T47D (cell line): Measurements from ENCODE around the gene MS4A10.
"Not testable (repeated sequence)": the region's sequence is repeated elsewhere in the genome, so short reads cannot be mapped to it uniquely, and the experiment has no call there.

Experiments
- DNase-seq, 2 experiments: peaks; one replicate each; pipeline versions ENCODE4 v3.0.0 to v3.0.0-alpha.2; 2011 to 2012; ENCODE audit warnings: low read depth in 1 of 2, low spot score in 1 of 2
- JUND ChIP-seq: IDR thresholded peaks from 2 replicates; pipeline ENCODE4 v1.6.1; 2012; ENCODE audit warnings: low read depth
- in situ Hi-C: cut with HindIII; loops from 2 replicates; pipeline ENCODE4 v1.10.0; 2016; ENCODE audit warnings: low sequenced_read_pairs, low pct_unique_long_range_greater_than_20kb

Gene MS4A10

GRCh38 chr11:60809691-60810090 lies 24.6 kb downstream of the MS4A10 start:
- no peak for TF ChIP-seq JUND
- in situ Hi-C loops, result no loop called here
- DNase-seq, result no peak

- no peak for TF ChIP-seq JUND
- DNase-seq, result no peak
- in situ Hi-C loops, result no loop called here
Measured at GRCh38 chr11:60810151-60810550, 25.0 kb downstream of the MS4A10 start.

- in situ Hi-C loops, result no loop called here
- DNase-seq, result no peak
- no peak for TF ChIP-seq JUND
Measured at GRCh38 chr11:60810569-60810968, 25.4 kb downstream of the MS4A10 start.

- in situ Hi-C loops, result no loop called here
- no peak for TF ChIP-seq JUND
- DNase-seq, result no peak
Measured at GRCh38 chr11:60813324-60813723, 28.2 kb downstream of the MS4A10 start.

GRCh38 chr11:60814112-60814511 lies 29.0 kb downstream of the MS4A10 start:
- TF ChIP-seq JUND, result no peak
- DNase-seq, result no peak
- in situ Hi-C loops, result no loop called here

DNA sequence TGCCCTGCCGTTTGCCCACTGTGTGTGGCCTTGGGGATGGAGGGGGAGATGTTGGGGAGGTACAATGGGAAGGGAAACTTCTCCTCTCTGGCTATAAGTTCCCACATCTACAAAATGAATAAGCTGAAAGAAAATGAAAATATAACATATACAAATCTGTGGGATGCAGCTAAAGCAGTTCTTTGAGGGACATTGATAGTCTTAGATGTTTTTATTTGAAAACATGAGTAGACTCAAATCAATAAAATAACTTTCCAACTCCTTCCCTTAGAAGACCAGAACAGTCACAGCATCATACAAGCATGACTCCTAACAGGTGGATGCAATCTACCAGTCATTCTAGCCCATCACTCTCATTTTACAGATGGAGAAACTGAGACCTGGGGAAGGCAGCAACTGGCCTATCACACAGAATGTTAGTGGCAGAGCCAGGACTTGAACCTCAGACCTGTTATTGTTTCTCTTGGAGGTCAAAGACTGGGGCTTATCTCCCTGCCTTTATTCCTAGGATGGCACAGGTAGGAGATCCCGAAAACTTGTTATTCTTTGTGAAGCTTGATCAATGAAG lies 31.5 kb downstream of the MS4A10 start:
- in situ Hi-C loops, result no loop called here
- no peak for TF ChIP-seq JUND

DNA sequence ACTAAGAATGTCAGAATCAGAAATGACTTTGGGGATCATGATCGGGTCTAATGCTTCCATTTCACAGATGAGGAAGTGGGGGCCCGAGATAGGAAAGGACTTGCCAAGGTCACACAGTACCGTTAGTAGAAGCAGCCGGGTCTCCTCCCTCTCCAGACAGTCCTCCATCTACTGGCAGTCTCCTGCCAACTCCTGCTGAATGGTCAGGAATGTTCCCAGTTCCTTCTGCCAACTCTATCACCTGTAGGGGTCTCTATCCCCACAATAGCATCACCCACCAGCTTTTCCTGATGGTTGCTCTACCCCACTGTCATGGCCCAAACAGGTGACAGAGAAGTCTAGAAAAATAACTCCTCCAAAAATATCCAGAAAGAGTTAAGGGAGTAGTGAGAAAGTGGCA lies 32.9 kb downstream of the MS4A10 start:
- in situ Hi-C loops, result no loop called here
- DNase-seq, result no peak
- no peak for TF ChIP-seq JUND

More for the DNA sequence above, 31.5 kb downstream of the MS4A10 start:
- no peak for DNase-seq

DNA sequence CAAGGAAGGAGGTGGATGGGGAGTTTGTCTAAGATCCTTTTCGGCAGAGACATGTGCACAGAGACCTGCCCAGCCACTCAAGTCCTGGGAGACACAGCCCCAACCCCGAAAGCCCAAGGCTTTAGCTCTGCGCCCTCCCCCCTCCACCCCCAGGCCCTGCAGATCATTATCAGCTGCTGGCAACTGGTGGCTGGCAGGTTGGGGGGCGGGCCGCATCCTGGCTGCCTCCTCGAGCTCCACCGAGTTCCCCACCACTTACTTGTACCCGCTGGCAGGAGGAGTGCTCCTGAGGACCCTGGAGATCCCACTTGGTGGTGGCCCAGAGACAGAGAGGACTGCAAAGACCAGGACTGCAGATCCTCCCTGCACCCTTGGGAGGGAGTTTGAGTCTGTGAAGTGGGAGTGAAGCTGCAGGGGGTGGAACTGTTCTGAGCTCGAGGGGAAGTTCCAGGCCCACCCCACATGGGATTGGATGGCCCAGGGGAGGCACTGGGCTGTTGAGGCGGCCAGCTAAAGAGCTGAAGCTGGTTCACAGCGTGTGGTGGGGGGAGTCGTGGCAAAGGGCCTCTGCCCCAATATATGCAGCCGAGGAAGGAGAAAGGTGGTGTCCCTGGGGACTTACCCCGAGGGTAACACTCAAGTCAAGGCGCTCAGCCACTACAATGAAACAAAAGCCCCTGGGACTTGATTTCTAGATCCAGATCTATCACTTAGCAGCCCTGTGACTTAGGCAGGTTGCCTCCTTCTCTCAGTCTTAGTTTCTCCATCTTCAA lies 36.9 kb downstream of the MS4A10 start:
- in situ Hi-C loops, result no loop called here
- TF ChIP-seq JUND, result no peak
- DNase-seq, result no peak

DNA sequence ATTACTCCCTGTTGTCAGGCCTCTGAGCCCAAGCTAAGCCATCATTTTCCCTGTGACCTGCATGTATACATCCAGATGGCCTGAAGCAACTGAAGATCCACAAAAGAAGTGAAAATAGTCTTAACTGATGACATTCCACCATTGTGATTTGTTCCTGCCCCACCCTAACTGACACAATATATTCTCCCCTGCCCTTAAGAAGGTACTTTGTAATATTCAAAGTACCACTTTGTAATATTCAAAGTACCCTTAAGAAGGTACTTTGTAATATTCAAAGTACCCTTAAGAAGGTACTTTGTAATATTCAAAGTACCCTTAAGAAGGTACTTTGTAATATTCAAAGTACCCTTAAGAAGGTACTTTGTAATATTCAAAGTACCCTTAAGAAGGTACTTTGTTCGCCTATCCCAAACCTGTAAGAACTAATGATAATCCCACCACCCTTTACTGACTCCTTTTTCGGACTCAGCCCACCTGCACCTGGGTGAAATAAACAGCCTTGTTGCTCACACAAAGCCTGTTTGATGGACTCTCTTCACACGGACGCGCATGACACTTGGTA lies 38.7 kb downstream of the MS4A10 start:
- in situ Hi-C loops, result not testable (repeated sequence)

GRCh38 chr11:60825118-60825517 lies 40.0 kb downstream of the MS4A10 start:
- no peak for TF ChIP-seq JUND
- DNase-seq, result peak in 1 of 2 experiments; percentile 52
- in situ Hi-C loops, result no loop called here

More for the DNA sequence above, 38.7 kb downstream of the MS4A10 start:
- DNase-seq, result not testable (repeated sequence)

GRCh38 chr11:60825790-60826189 lies 40.7 kb downstream of the MS4A10 start:
- in situ Hi-C loops, result no loop called here
- TF ChIP-seq JUND, result no peak
- peak in 1 of 2 experiments; percentile 62 for DNase-seq

- no peak for TF ChIP-seq JUND
- no peak for DNase-seq
- in situ Hi-C loops, result no loop called here
Measured at GRCh38 chr11:60830478-60831142, 45.5 kb downstream of the MS4A10 start.

- in situ Hi-C loops, result no loop called here
- peak; percentile 84 to 92 for DNase-seq
- TF ChIP-seq JUND, result no peak
Measured at GRCh38 chr11:60831143-60831500, 46.0 kb downstream of the MS4A10 start.
